SK-N-SH (cell line): ENCODE data around the gene MMD. TPM values are rescaled to one million over a fixed set of nuclear protein-coding genes. Genes with fewer than 3 reads are reported as not detected.

Source experiments
- CTCF ChIA-PET: fragments of 300-600, 350-600 bp; formaldehyde crosslinking; extraction: SDS; loops from one replicate; lab custom pipeline; 2021; lab: Yijun Ruan, JAX
- POLR2A ChIA-PET: fragments of 350-600 bp; sonication (Branson Sonifier 250); formaldehyde crosslinking; extraction: SDS; loops from one replicate; lab custom pipeline; 2020; ENCODE audit warnings: antibody characterized with exemption, inconsistent platforms; lab: Yijun Ruan, JAX
- DNase-seq: peaks from one replicate; pipeline ENCODE4 v3.0.0; 2012
- H2AFZ ChIP-seq: fragments of 200-600 bp; sonication (generic); 2 replicates; pipeline ENCODE4 v1.8.1; 2016; ENCODE audit warnings: antibody characterized with exemption, mild to moderate bottlenecking, low read depth
- H3F3A ChIP-seq: fragments of 200-600 bp; sonication (generic); replicated peaks from 2 replicates; pipeline ENCODE3; 2016; ENCODE audit warnings: antibody characterized with exemption, mild to moderate bottlenecking; ENCODE audit not compliant: insufficient read depth
- H3K27ac ChIP-seq, 2 experiments: fragments of 200-500 bp in 1 of 2; fragments of 200-600 bp in 1 of 2; sonication (Bioruptor generic) in 1 of 2; sonication (generic), shearing (Covaris generic) in 1 of 2; 2 replicates each; pipeline versions ENCODE4 v1.5.1 to v1.6.1; 2014 to 2016; ENCODE audit warnings: low read depth in 2 of 2, inconsistent platforms in 1 of 2, low read length in 1 of 2, mild to moderate bottlenecking in 1 of 2, mixed read lengths in 1 of 2
- H3K27me3 ChIP-seq: fragments of 200-600 bp; sonication (generic), shearing (Covaris generic); 2 replicates; pipeline ENCODE4 v1.6.1; 2016; ENCODE audit warnings: mixed run types; ENCODE audit not compliant: insufficient read depth
- H3K36me3 ChIP-seq, 2 experiments: fragments of 200-500 bp in 1 of 2; fragments of 200-600 bp in 1 of 2; sonication (Bioruptor generic) in 1 of 2; sonication (generic) in 1 of 2; replicated peaks in 1 of 2; 2 replicates each; pipeline versions ENCODE3 to v1.5.1; 2014 to 2016; ENCODE audit warnings: low read length in 1 of 2, mild to moderate bottlenecking in 1 of 2; ENCODE audit not compliant: insufficient read depth in 2 of 2, control insufficient read depth in 1 of 2
- H3K4me1 ChIP-seq, 2 experiments: fragments of 200-500 bp in 1 of 2; fragments of 200-600 bp in 1 of 2; sonication (Bioruptor generic) in 1 of 2; sonication (generic), shearing (Covaris generic) in 1 of 2; 2 replicates each; pipeline versions ENCODE4 v1.5.1 to v1.6.1; 2014 to 2016; ENCODE audit warnings: low read depth in 1 of 2, low read length in 1 of 2, mixed run types in 1 of 2; ENCODE audit not compliant: insufficient read depth in 2 of 2, control insufficient read depth in 1 of 2
- H3K4me2 ChIP-seq: fragments of 200-600 bp; sonication (generic), shearing (Covaris generic); 2 replicates; pipeline ENCODE4 v1.6.1; 2017; ENCODE audit warnings: mixed run types
- H3K4me3 ChIP-seq, 2 experiments: fragments of 200-500 bp in 1 of 2; fragments of 200-600 bp in 1 of 2; sonication (Bioruptor generic) in 1 of 2; sonication (generic), shearing (Covaris generic) in 1 of 2; 2 replicates each; pipeline versions ENCODE4 v1.5.1 to v1.8.1; 2014 to 2016; ENCODE audit warnings: low read depth in 2 of 2, inconsistent platforms in 1 of 2, low read length in 1 of 2, mild to moderate bottlenecking in 1 of 2, mixed read lengths in 1 of 2, moderate library complexity in 1 of 2
- H3K79me2 ChIP-seq: fragments of 200-600 bp; sonication (generic); 2 replicates; pipeline ENCODE4 v1.8.1; 2017; ENCODE audit warnings: mild to moderate bottlenecking; ENCODE audit not compliant: insufficient read depth
- H3K9ac ChIP-seq: fragments of 200-600 bp; sonication (generic); 2 replicates; pipeline ENCODE4 v1.6.1; 2017; ENCODE audit warnings: mixed run types
- H3K9me2 ChIP-seq: fragments of 200-600 bp; sonication (generic); 2 replicates; pipeline ENCODE4 v1.6.1; 2017; ENCODE audit warnings: mixed run types
- H3K9me3 ChIP-seq: fragments of 200-600 bp; sonication (generic); 2 replicates; pipeline ENCODE4 v1.6.1; 2017; ENCODE audit warnings: mixed run types, mild to moderate bottlenecking, moderate library complexity
- H4K20me1 ChIP-seq: fragments of 200-600 bp; sonication (generic); 2 replicates; pipeline ENCODE4 v1.6.1; 2017; ENCODE audit warnings: mild to moderate bottlenecking, mixed run types; ENCODE audit not compliant: insufficient read depth
- EZH2phosphoT487 ChIP-seq: fragments of 200-600 bp; sonication (generic); IDR thresholded peaks from 2 replicates; pipeline ENCODE4 v1.6.1; 2017; ENCODE audit warnings: low read depth, mixed run types, mild to moderate bottlenecking, antibody characterized with exemption, moderate library complexity, borderline replicate concordance
- GATA2 ChIP-seq: sonication (generic); formaldehyde crosslinking; IDR thresholded peaks from 2 replicates; pipeline ENCODE4 v1.5.0; 2020; ENCODE audit warnings: mild to moderate bottlenecking, missing genetic modification reagents
- JUND ChIP-seq: IDR thresholded peaks from 2 replicates; pipeline ENCODE4 v1.4.0; 2012
- MEF2A ChIP-seq: IDR thresholded peaks from 2 replicates; pipeline ENCODE4 v1.4.0; 2012; ENCODE audit warnings: low read depth, borderline replicate concordance
- MXI1 ChIP-seq: IDR thresholded peaks from 2 replicates; pipeline ENCODE4 v1.6.1; 2012; ENCODE audit warnings: mild to moderate bottlenecking, low read depth, low read length, improper control_type of control experiment
- NFIC ChIP-seq: IDR thresholded peaks from 2 replicates; pipeline ENCODE4 v1.4.0; 2012; ENCODE audit warnings: borderline replicate concordance
- POLR2AphosphoS5 ChIP-seq: IDR thresholded peaks from 2 replicates; pipeline ENCODE4 v1.6.1; 2012; ENCODE audit warnings: low read depth, low read length
- RAD21 ChIP-seq: IDR thresholded peaks from 2 replicates; pipeline ENCODE4 v1.6.1; 2012; ENCODE audit warnings: mild to moderate bottlenecking, low read length
- RCOR1 ChIP-seq: fragments of 150-350 bp; IDR thresholded peaks from 2 replicates; pipeline ENCODE4 v1.6.1; 2017; ENCODE audit warnings: antibody characterized with exemption, low read length
- RXRA ChIP-seq: IDR thresholded peaks from 2 replicates; pipeline ENCODE4 v1.4.0; 2012; ENCODE audit warnings: low read depth, mild to moderate bottlenecking, borderline replicate concordance
- SIN3A ChIP-seq: IDR thresholded peaks from 2 replicates; pipeline ENCODE4 v1.6.1; 2012; ENCODE audit warnings: low read depth, mild to moderate bottlenecking, low read length, moderate library complexity, borderline replicate concordance
- SMC3 ChIP-seq: IDR thresholded peaks from 2 replicates; pipeline ENCODE4 v1.6.1; 2012; ENCODE audit warnings: low read depth, low read length, improper control_type of control experiment
- TAF1 ChIP-seq: IDR thresholded peaks from 2 replicates; pipeline ENCODE4 v1.6.1; 2012; ENCODE audit warnings: low read depth, mild to moderate bottlenecking, low read length, moderate library complexity, borderline replicate concordance
- TCF12 ChIP-seq: IDR thresholded peaks from 2 replicates; pipeline ENCODE4 v1.4.0; 2012
- WGBS: methylation state at CpG from one replicate; pipeline ENCODE4 v1.1.6; 2017; ENCODE audit warnings: low lambda C conversion rate; 5-methylcytosine and 5-hydroxymethylcytosine counted together
- polyA plus RNA-seq, 3 experiments: library from polyadenylated mRNA; depleted of rRNA; stranded (reverse); fragments of >200 nt; gene quantifications; 2 replicates each; pipeline ENCODE4 v1.2.3, GENCODE V29; 2012
- TF ChIP-seq, protein P1 (sequence below): IDR thresholded peaks from 2 replicates; pipeline ENCODE4 v1.6.1; 2012; ENCODE audit warnings: mild to moderate bottlenecking, low read depth, low read length, moderate library complexity
- TF ChIP-seq, protein P2 (sequence below): IDR thresholded peaks from 2 replicates; pipeline ENCODE4; 2012
- TF ChIP-seq, protein P3 (sequence below): IDR thresholded peaks from 2 replicates; pipeline ENCODE4 v1.4.0; 2012; ENCODE audit warnings: low read depth

The MMD gene
- polyA plus RNA-seq, 1 of the 3 experiments (the other 2 are of a cell fraction), result 10.9 TPM

DNA sequence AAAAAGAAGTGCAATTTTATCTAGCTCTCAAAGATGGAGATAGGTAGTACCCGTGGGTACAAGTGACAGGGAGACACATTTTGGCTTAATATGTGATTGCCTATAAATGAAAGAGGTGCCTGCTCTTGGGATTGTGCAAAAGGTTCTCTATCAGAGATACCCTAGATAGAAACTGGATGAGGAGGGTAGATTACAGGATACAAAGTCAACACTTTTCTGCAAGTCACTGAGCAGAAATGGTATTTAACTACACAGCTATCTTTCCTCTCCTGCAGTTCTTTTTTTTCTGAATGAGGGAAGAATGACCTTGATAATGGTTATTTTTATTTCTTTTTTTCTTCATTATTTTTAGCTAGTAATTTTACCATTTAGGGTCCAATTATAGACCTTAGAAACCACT lies 67.6 kb downstream of the MMD start:
- no peak overlapping the region for H3K4me3 ChIP-seq
- ChIA-PET CTCF (interaction anchor here (0.9 to 10.2 kb wide), 8 partner anchors 7 to 362 kb away, joined by 3 to 105 read pairs (median 30); partner anchors contain the start of gene SMIM36), POLR2A (interaction anchor here (0.6 to 1.0 kb wide), 2 partner anchors 13 to 89 kb away, joined by 4 to 6 read pairs; partner anchors contain the start of gene HLF)
- H3K9me2 ChIP-seq, result no peaks in the 10 kb centered on the region
- no peak overlapping the region for H3K9ac ChIP-seq
- H3K9me3 ChIP-seq, result no peaks in the 10 kb centered on the region
- no peaks in the 10 kb centered on the region for H4K20me1 ChIP-seq
- no peak overlapping the region for H3K27ac ChIP-seq
- no peaks in the 10 kb centered on the region for H3F3A ChIP-seq
- H3K36me3 ChIP-seq, result no peaks in the 10 kb centered on the region
- no peaks in the 10 kb centered on the region; a peak in 1 of 4 replicates for H3K4me1 ChIP-seq
- TF ChIP-seq, protein P1, sequence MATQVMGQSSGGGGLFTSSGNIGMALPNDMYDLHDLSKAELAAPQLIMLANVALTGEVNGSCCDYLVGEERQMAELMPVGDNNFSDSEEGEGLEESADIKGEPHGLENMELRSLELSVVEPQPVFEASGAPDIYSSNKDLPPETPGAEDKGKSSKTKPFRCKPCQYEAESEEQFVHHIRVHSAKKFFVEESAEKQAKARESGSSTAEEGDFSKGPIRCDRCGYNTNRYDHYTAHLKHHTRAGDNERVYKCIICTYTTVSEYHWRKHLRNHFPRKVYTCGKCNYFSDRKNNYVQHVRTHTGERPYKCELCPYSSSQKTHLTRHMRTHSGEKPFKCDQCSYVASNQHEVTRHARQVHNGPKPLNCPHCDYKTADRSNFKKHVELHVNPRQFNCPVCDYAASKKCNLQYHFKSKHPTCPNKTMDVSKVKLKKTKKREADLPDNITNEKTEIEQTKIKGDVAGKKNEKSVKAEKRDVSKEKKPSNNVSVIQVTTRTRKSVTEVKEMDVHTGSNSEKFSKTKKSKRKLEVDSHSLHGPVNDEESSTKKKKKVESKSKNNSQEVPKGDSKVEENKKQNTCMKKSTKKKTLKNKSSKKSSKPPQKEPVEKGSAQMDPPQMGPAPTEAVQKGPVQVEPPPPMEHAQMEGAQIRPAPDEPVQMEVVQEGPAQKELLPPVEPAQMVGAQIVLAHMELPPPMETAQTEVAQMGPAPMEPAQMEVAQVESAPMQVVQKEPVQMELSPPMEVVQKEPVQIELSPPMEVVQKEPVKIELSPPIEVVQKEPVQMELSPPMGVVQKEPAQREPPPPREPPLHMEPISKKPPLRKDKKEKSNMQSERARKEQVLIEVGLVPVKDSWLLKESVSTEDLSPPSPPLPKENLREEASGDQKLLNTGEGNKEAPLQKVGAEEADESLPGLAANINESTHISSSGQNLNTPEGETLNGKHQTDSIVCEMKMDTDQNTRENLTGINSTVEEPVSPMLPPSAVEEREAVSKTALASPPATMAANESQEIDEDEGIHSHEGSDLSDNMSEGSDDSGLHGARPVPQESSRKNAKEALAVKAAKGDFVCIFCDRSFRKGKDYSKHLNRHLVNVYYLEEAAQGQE, result no peak
- no peak for TF ChIP-seq RAD21
- TF ChIP-seq TAF1, result no peak
- TF ChIP-seq EZH2phosphoT487, result no peak
- TF ChIP-seq POLR2AphosphoS5, result no peak
- no peak for TF ChIP-seq MEF2A
- TF ChIP-seq TCF12, result no peak
- TF ChIP-seq, protein P2, sequence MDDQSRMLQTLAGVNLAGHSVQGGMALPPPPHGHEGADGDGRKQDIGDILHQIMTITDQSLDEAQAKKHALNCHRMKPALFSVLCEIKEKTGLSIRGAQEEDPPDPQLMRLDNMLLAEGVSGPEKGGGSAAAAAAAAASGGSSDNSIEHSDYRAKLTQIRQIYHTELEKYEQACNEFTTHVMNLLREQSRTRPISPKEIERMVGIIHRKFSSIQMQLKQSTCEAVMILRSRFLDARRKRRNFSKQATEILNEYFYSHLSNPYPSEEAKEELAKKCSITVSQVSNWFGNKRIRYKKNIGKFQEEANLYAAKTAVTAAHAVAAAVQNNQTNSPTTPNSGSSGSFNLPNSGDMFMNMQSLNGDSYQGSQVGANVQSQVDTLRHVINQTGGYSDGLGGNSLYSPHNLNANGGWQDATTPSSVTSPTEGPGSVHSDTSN, result no peak
- TF ChIP-seq, protein P3, sequence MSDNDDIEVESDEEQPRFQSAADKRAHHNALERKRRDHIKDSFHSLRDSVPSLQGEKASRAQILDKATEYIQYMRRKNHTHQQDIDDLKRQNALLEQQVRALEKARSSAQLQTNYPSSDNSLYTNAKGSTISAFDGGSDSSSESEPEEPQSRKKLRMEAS, result no peak
- TF ChIP-seq RCOR1, result no peak
- TF ChIP-seq SIN3A, result no peak
- no peak for TF ChIP-seq MXI1
- TF ChIP-seq JUND, result no peak
- no peak for TF ChIP-seq GATA2 (CRISPR knock-in tag)
- no peak for TF ChIP-seq RXRA
- TF ChIP-seq SMC3, result no peak
- TF ChIP-seq NFIC, result no peak
- no peak for DNase-seq
- 28% methylated on average over 1 of the region's 1 CpG for WGBS
- H3K27me3 ChIP-seq, result no peaks in the 10 kb centered on the region
- H2AFZ ChIP-seq, result no peak overlapping the region
- no peaks in the 10 kb centered on the region for H3K79me2 ChIP-seq
- no peak overlapping the region for H3K4me2 ChIP-seq
